Measurements from ENCODE around the gene TEAD4.

- TF ChIP-seq EZH2 (IDR thresholded peaks at IDR 0.05; ENCODE audit: low read length, missing control alignments), result no peak
- TF ChIP-seq, protein P1, sequence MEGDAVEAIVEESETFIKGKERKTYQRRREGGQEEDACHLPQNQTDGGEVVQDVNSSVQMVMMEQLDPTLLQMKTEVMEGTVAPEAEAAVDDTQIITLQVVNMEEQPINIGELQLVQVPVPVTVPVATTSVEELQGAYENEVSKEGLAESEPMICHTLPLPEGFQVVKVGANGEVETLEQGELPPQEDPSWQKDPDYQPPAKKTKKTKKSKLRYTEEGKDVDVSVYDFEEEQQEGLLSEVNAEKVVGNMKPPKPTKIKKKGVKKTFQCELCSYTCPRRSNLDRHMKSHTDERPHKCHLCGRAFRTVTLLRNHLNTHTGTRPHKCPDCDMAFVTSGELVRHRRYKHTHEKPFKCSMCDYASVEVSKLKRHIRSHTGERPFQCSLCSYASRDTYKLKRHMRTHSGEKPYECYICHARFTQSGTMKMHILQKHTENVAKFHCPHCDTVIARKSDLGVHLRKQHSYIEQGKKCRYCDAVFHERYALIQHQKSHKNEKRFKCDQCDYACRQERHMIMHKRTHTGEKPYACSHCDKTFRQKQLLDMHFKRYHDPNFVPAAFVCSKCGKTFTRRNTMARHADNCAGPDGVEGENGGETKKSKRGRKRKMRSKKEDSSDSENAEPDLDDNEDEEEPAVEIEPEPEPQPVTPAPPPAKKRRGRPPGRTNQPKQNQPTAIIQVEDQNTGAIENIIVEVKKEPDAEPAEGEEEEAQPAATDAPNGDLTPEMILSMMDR (conservative IDR thresholded peaks at IDR 0.05 in 1 of 2, IDR thresholded peaks at IDR 0.05 in 1 of 2; ENCODE audit: low read depth in 1 of 2, low read length in 2 of 2), result no peak
These were observed 63.8 kb downstream of the TEAD4 start for GRCh38 chr12:3022961-3023360.
